B cell (primary cell): ENCODE data around the gene TM6SF1. TPM values are rescaled to one million over a fixed set of nuclear protein-coding genes. Genes with fewer than 3 reads are reported as not detected.
"Not testable (repeated sequence)": the region's sequence is repeated elsewhere in the genome, so short reads cannot be mapped to it uniquely, and the experiment has no call there.

Experiments
- ATAC-seq: fragments of 200-7000 bp; cut with Tn5 transposase; one replicate; pipeline ENCODE4 v1.10.0; 2021; ENCODE audit warnings: low read depth, mild to moderate bottlenecking, moderate number of reproducible peaks, moderate library complexity
- CTCF ChIA-PET: fragments of 350-600 bp; sonication (Branson Sonifier 250); formaldehyde crosslinking; loops from one replicate; lab custom pipeline; 2021; ENCODE audit warnings: antibody characterized with exemption, inconsistent platforms; lab: Charles Lee
- POLR2A ChIA-PET: fragments of 350-600 bp; sonication (Branson Sonifier 250); formaldehyde crosslinking; loops from one replicate; lab custom pipeline; 2021; ENCODE audit warnings: antibody characterized with exemption; lab: Charles Lee
- DNase-seq: peaks from one replicate; pipeline ENCODE4 v3.0.0; 2013
- H2AFZ ChIP-seq: 2 replicates; pipeline ENCODE4 v1.6.1; 2012; ENCODE audit warnings: mild to moderate bottlenecking, low read depth, low read length; ENCODE audit not compliant: insufficient read depth, poor library complexity, severe bottlenecking
- H3K27ac ChIP-seq, 2 donors: 1 replicate in 1 of 2; 2 replicates in 1 of 2; pipeline ENCODE4 v1.5.1; 2012 to 2013; ENCODE audit warnings: low read length in 2 of 2, mild to moderate bottlenecking in 2 of 2, moderate library complexity in 1 of 2
- H3K27me3 ChIP-seq, 4 experiments: fragments of 200-600 bp in 1 of 4; sonication (generic) in 1 of 4; replicated peaks in 1 of 4; 1 replicate in 2 of 4; 2 replicates in 2 of 4; pipeline versions ENCODE4 v1.6.1 to v1.7.0; 2013 to 2016; ENCODE audit warnings: low read length in 3 of 4, mild to moderate bottlenecking in 2 of 4, mixed read lengths in 1 of 4, moderate library complexity in 1 of 4; ENCODE audit not compliant: insufficient read depth in 4 of 4, control insufficient read depth in 3 of 4; ENCODE audit errors: control extremely low read depth in 1 of 4
- H3K36me3 ChIP-seq, 2 experiments: replicated peaks in 1 of 2; 1 replicate in 1 of 2; 2 replicates in 1 of 2; pipeline versions ENCODE4 v1.6.1 to v1.7.1; 2013; ENCODE audit warnings: low read length in 1 of 2; ENCODE audit not compliant: insufficient read depth in 2 of 2, control insufficient read depth in 1 of 2; ENCODE audit errors: control extremely low read depth in 1 of 2, extremely low read depth in 1 of 2
- H3K4me1 ChIP-seq, 2 donors: fragments of 200-600 bp in 1 of 2; sonication (generic) in 1 of 2; 1 replicate in 1 of 2; 2 replicates in 1 of 2; pipeline versions ENCODE4 v1.5.1 to v1.6.1; 2013 to 2017; ENCODE audit warnings: low read length in 2 of 2; ENCODE audit not compliant: control insufficient read depth in 2 of 2, insufficient read depth in 2 of 2
- H3K4me2 ChIP-seq: replicated peaks from 2 replicates; pipeline ENCODE3; 2012; ENCODE audit warnings: mild to moderate bottlenecking, low read depth, low read length; ENCODE audit not compliant: poor library complexity, severe bottlenecking
- H3K4me3 ChIP-seq, 5 experiments: fragments of 200-600 bp in 1 of 5; sonication (generic) in 1 of 5; 1 replicate in 3 of 5; 2 replicates in 2 of 5; pipeline versions ENCODE4 v1.5.1 to v1.7.0; 2011 to 2016; ENCODE audit warnings: low read length in 4 of 5, mild to moderate bottlenecking in 4 of 5, low read depth in 2 of 5, control low read depth in 1 of 5, moderate library complexity in 1 of 5; ENCODE audit not compliant: insufficient read depth in 1 of 5; ENCODE audit errors: control extremely low read depth in 1 of 5, extremely low read depth in 1 of 5
- H3K79me2 ChIP-seq: fragments of 200-600 bp; sonication (generic); one replicate; pipeline ENCODE4 v1.6.0; 2016; ENCODE audit warnings: low read length; ENCODE audit not compliant: control insufficient read depth, insufficient read depth
- H3K9ac ChIP-seq: fragments of 200-600 bp; sonication (generic); 2 replicates; pipeline ENCODE4 v1.6.1; 2017; ENCODE audit warnings: mild to moderate bottlenecking, low read length, moderate library complexity
- H3K9me3 ChIP-seq, 3 donors: one replicate each; pipeline versions ENCODE4 v1.6.1 to v1.7.1; 2013; ENCODE audit warnings: low read length in 2 of 3; ENCODE audit not compliant: control insufficient read depth in 2 of 3, insufficient read depth in 1 of 3; ENCODE audit errors: control extremely low read depth in 1 of 3
- H4K20me1 ChIP-seq: 2 replicates; pipeline ENCODE4 v1.6.0; 2012; ENCODE audit warnings: mild to moderate bottlenecking, low read length; ENCODE audit not compliant: insufficient read depth, control insufficient read depth, poor library complexity, severe bottlenecking
- H3K27ac Mint-ChIP-seq: one replicate; pipeline ENCODE4 v1.8.0; 2021; ENCODE audit warnings: mixed read lengths
- H3K27me3 Mint-ChIP-seq: one replicate; pipeline ENCODE4 v1.8.0; 2021; ENCODE audit warnings: mixed read lengths
- H3K4me1 Mint-ChIP-seq: one replicate; pipeline ENCODE4 v1.8.0; 2021; ENCODE audit warnings: mixed read lengths
- H3K4me3 Mint-ChIP-seq: one replicate; pipeline ENCODE4 v1.8.0; 2021; ENCODE audit warnings: mixed read lengths
- H3K9me3 Mint-ChIP-seq: one replicate; pipeline ENCODE4 v1.8.0; 2022; ENCODE audit warnings: mixed read lengths; ENCODE audit not compliant: insufficient read depth
- EZH2 ChIP-seq: IDR thresholded peaks from 2 replicates; pipeline ENCODE4 v1.6.1; 2012; ENCODE audit warnings: borderline replicate concordance, low read depth, mild to moderate bottlenecking, moderate library complexity, low read length; ENCODE audit not compliant: insufficient read depth, poor library complexity, severe bottlenecking
- WGBS: methylation state at CpG from one replicate; pipeline ENCODE4 v1.1.5; 2013; ENCODE audit warnings: missing lambda C conversion rate; ENCODE audit not compliant: insufficient coverage; 5-methylcytosine and 5-hydroxymethylcytosine counted together
- intact Hi-C: fragments of 100-400 bp; cut with micrococcal nuclease; formaldehyde crosslinking; loops from one replicate; pipeline ENCODE4 v1.10.0; 2022
- polyA plus RNA-seq: library from polyadenylated mRNA; depleted of rRNA; stranded (reverse); fragments of >200 nt; gene quantifications from 2 replicates; pipeline ENCODE4 v1.2.3, GENCODE V29; 2012
- total RNA-seq, 2 donors: library from RNA; stranded (reverse); fragments of 120-200 nt in 1 of 2; gene quantifications; 1 replicate in 1 of 2; 2 replicates in 1 of 2; pipeline versions ENCODE4 v1.2.3 to v1.2.4, GENCODE V29; 2013 to 2022
- TF ChIP-seq, protein P1 (sequence below): fragments of 200-600 bp; IDR thresholded peaks from one replicate; pipeline ENCODE4 v1.8.0; 2022; ENCODE audit warnings: antibody characterized with exemption, mild to moderate bottlenecking

The TM6SF1 gene
- total and polyA plus RNA-seq, 2 donors (not counting 1 experiment from before 2014, with no cell fraction given): 1.1 to 1.6 TPM

DNA sequence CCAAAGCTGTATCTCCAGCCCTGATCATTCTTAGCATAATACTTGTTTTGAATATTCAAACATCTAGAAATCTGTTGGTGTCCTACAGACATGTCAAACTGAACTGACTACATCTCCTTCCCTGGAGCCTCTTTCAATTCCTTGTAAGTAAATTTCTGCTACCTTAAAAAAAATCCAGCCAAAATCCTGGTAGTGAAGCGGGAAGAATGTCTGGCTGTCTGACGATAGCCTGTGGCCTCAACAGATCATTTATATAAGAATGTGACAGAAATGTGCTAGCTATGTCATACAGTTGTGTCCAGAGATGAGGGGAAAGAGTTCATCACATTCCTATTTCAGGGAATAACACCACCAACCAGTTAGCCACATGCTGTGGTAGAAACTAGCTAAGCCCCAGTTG, 18.6 kb upstream of the TM6SF1 start:
- ChIA-PET POLR2A (no interaction called here), CTCF (interaction anchor here (0.6 kb wide), 1 partner anchor 17 kb away, joined by 3 read pairs; no protein-coding TSS in a partner anchor)
- H3K4me1 ChIP-seq: peaks cover 9 to 13% of the 10 kb centered on the region in 2 donors
- no peaks in the 10 kb centered on the region for H3K9me3 Mint-ChIP-seq
- H3K27ac Mint-ChIP-seq: no peak overlapping the region
- no peak overlapping the region for H3K9ac ChIP-seq
- peaks cover 10% of the 10 kb centered on the region for H3K4me1 Mint-ChIP-seq
- WGBS: no CpG with 5 or more reads among the region's 2 CpGs
- no peak overlapping the region for H3K27ac ChIP-seq
- intact Hi-C loops: no loop called here
- no peaks in the 10 kb centered on the region for H3K36me3 ChIP-seq
- H3K4me2 ChIP-seq: no peak overlapping the region
- H3K4me3 ChIP-seq: no peak overlapping the region
- no peak overlapping the region for H3K4me3 Mint-ChIP-seq
- DNase-seq (no peak), ATAC-seq (no peak)
- peaks cover 0 to under 1% (median 0%) of the 10 kb centered on the region in 3 donors for H3K9me3 ChIP-seq
- TF ChIP-seq EZH2: no peak
- TF ChIP-seq, protein P1, sequence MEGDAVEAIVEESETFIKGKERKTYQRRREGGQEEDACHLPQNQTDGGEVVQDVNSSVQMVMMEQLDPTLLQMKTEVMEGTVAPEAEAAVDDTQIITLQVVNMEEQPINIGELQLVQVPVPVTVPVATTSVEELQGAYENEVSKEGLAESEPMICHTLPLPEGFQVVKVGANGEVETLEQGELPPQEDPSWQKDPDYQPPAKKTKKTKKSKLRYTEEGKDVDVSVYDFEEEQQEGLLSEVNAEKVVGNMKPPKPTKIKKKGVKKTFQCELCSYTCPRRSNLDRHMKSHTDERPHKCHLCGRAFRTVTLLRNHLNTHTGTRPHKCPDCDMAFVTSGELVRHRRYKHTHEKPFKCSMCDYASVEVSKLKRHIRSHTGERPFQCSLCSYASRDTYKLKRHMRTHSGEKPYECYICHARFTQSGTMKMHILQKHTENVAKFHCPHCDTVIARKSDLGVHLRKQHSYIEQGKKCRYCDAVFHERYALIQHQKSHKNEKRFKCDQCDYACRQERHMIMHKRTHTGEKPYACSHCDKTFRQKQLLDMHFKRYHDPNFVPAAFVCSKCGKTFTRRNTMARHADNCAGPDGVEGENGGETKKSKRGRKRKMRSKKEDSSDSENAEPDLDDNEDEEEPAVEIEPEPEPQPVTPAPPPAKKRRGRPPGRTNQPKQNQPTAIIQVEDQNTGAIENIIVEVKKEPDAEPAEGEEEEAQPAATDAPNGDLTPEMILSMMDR: no peak
- H4K20me1 ChIP-seq: no peaks in the 10 kb centered on the region
- no peaks in the 10 kb centered on the region for H3K79me2 ChIP-seq
- H3K27me3 ChIP-seq: peaks cover 0 to 6% (median 4%) of the 10 kb centered on the region in 4 experiments
- H2AFZ ChIP-seq: no peak overlapping the region
- peaks cover 22% of the 10 kb centered on the region for H3K27me3 Mint-ChIP-seq

DNA sequence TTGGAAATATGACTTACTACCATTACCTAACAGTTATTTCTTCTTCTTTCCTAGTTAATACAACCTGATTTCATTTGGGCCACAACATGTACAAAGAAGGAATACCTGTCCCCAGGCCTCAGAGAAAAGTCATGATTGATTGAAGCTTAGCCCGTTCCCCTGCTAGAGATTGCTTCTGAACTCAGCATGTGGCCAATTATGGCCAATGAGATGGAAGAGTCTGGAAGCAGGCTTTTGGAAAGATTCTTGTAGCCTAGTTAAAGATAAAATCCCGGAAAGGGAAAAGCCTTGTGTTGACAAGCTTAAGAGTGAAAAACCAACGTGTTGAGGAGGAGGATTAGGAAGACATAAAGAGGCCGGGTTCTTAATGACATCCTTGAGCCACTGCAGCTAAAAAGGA, 17.0 kb upstream of the TM6SF1 start:
- no peaks in the 10 kb centered on the region for H3K79me2 ChIP-seq
- no peak for DNase-seq
- ATAC-seq: no peak
- peaks cover 9 to 13% of the 10 kb centered on the region in 2 donors for H3K4me1 ChIP-seq
- Mint-ChIP-seq H3K4me1 (peaks cover 10% of the 10 kb centered on the region), H3K9me3 (no peaks in the 10 kb centered on the region), H3K4me3 (no peak overlapping the region), H3K27me3 (peaks cover 14% of the 10 kb centered on the region), H3K27ac (no peak overlapping the region)
- no peak overlapping the region for H2AFZ ChIP-seq
- POLR2A ChIA-PET: no interaction called here
- intact Hi-C loops: no loop called here
- WGBS: 94% methylated on average over 3 of the region's 4 CpGs
- no peaks in the 10 kb centered on the region for H4K20me1 ChIP-seq
- H3K9me3 ChIP-seq: no peaks in the 10 kb centered on the region
- no peak overlapping the region for H3K4me3 ChIP-seq
- H3K4me2 ChIP-seq: no peak overlapping the region
- TF ChIP-seq EZH2: no peak
- TF ChIP-seq, protein P1: no peak
- no peak overlapping the region for H3K27ac ChIP-seq
- no peaks in the 10 kb centered on the region for H3K27me3 ChIP-seq
- no peak overlapping the region for H3K9ac ChIP-seq
- CTCF ChIA-PET: no interaction called here
- no peaks in the 10 kb centered on the region for H3K36me3 ChIP-seq

DNA sequence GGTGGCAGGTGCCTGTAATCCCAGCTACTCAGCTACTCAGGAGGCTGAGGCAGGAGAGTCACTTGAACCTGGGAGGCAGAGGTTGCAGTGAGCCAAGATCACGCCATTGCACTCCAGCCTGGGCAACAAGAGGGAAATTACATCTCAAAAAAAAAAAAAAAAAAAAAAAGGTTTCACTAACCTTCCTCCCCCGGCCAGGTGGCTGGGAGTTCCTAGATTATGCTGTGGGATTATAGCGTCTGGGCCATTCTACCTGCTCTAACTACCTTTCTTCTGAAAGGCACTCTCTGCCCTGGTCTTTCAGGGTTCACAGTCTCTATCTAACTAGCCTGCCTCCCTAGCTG, 15.5 kb upstream of the TM6SF1 start:
- peak overlapping the region; percentile 50 for H3K4me2 ChIP-seq
- not testable (repeated sequence) for ATAC-seq

More for the DNA sequence above, 15.5 kb upstream of the TM6SF1 start:
- H4K20me1 ChIP-seq, CTCF ChIA-PET, DNase-seq, H3K4me3 ChIP-seq, H3K79me2 ChIP-seq, POLR2A ChIA-PET, H3K9me3 Mint-ChIP-seq, H3K36me3 ChIP-seq, H3K9me3 ChIP-seq, intact Hi-C loops, H3K9ac ChIP-seq, H3K27me3 ChIP-seq: not testable (repeated sequence)
- Mint-ChIP-seq H3K4me3 (peak overlapping the region; percentile 48), H3K27me3 (peaks cover 14% of the 10 kb centered on the region), H3K27ac (peak overlapping the region; percentile 82), H3K4me1 (peaks cover 10% of the 10 kb centered on the region)
- H3K27ac ChIP-seq: peak overlapping the region; percentile 50 to 78
- 40% methylated on average over 1 of the region's 3 CpGs for WGBS
- H2AFZ ChIP-seq: peak overlapping the region; percentile 78
- peaks cover 9 to 13% of the 10 kb centered on the region in 2 donors for H3K4me1 ChIP-seq
